Glutamatergic neuron (in vitro differentiated cells): ENCODE data around the gene CALML6. TPM values are rescaled to one million over a fixed set of nuclear protein-coding genes. Genes with fewer than 3 reads are reported as not detected.

Experiments
- DNase-seq: peaks from one replicate; pipeline ENCODE4 v3.0.0; 2022
- H3K27ac Mint-ChIP-seq: one replicate; pipeline ENCODE4 v1.8.0; 2020; ENCODE audit warnings: mild to moderate bottlenecking, mixed read lengths, inconsistent platforms; ENCODE audit not compliant: unreplicated experiment
- H3K27me3 Mint-ChIP-seq: one replicate; pipeline ENCODE4 v1.8.0; 2020; ENCODE audit warnings: mild to moderate bottlenecking, moderate library complexity, mixed read lengths, inconsistent platforms; ENCODE audit not compliant: unreplicated experiment
- H3K36me3 Mint-ChIP-seq: one replicate; pipeline ENCODE4 v1.8.0; 2020; ENCODE audit warnings: mild to moderate bottlenecking, mixed read lengths, inconsistent platforms; ENCODE audit not compliant: unreplicated experiment
- H3K4me1 Mint-ChIP-seq: one replicate; pipeline ENCODE4 v1.8.0; 2020; ENCODE audit warnings: mild to moderate bottlenecking, low read depth, mixed read lengths, inconsistent platforms; ENCODE audit not compliant: unreplicated experiment
- H3K4me3 Mint-ChIP-seq: one replicate; pipeline ENCODE4 v1.8.0; 2020; ENCODE audit warnings: mild to moderate bottlenecking, mixed read lengths, inconsistent platforms; ENCODE audit not compliant: unreplicated experiment
- H3K9me3 Mint-ChIP-seq: one replicate; pipeline ENCODE4 v1.8.0; 2020; ENCODE audit warnings: mild to moderate bottlenecking, moderate library complexity, mixed read lengths, inconsistent platforms; ENCODE audit not compliant: unreplicated experiment
- CTCF ChIP-seq: fragments of 200-600 bp; sonication (generic); IDR thresholded peaks from one replicate; pipeline ENCODE4 v1.5.0; 2021; ENCODE audit not compliant: partially characterized antibody, unreplicated experiment
- total RNA-seq: library from RNA; stranded (reverse); fragmentation: NEBNext Ultra II Directional; extraction: Animal tissue kit (Norgen Biotek cat#: 25700); gene quantifications from one replicate; pipeline ENCODE4 v1.2.1, GENCODE V29; 2021; ENCODE audit not compliant: unreplicated experiment

CALML6 gene
- total RNA-seq, 1 donor from 2014 or later = 5.2 TPM

- H3K27me3 Mint-ChIP-seq = peaks cover 4% of the 10 kb centered on the region
- no peak overlapping the region for H3K27ac Mint-ChIP-seq
- H3K4me3 Mint-ChIP-seq = peak overlapping the region; percentile 30
- TF ChIP-seq CTCF = no peak
- no peaks in the 10 kb centered on the region for H3K36me3 Mint-ChIP-seq
- DNase-seq = peak; percentile 15
- H3K4me1 Mint-ChIP-seq = peaks cover 2% of the 10 kb centered on the region
- peaks cover 2% of the 10 kb centered on the region for H3K9me3 Mint-ChIP-seq
Observed at GRCh38 chr1:1917304-1917976, 2.4 kb downstream of the CALML6 start.

- TF ChIP-seq CTCF = no peak
- H3K27me3 Mint-ChIP-seq = peaks cover 4% of the 10 kb centered on the region
- H3K4me3 Mint-ChIP-seq = no peak overlapping the region
- H3K9me3 Mint-ChIP-seq = peaks cover 2% of the 10 kb centered on the region
- DNase-seq = peak; percentile 24
- H3K36me3 Mint-ChIP-seq = no peaks in the 10 kb centered on the region
- peaks cover 2% of the 10 kb centered on the region for H3K4me1 Mint-ChIP-seq
- H3K27ac Mint-ChIP-seq = no peak overlapping the region
Observed at GRCh38 chr1:1917995-1918900, 3.2 kb downstream of the CALML6 start.

GRCh38 chr1:1918901-1919303 lies 3.8 kb downstream of the CALML6 start, which contains the start of gene TMEM52:
TMEM52 (minus strand) TSS chr1:1919279; CDS start chr1:1919265, 14 bp downstream.
- Mint-ChIP-seq H3K36me3 (no peaks in the 10 kb centered on the region), H3K9me3 (no peaks in the 10 kb centered on the region), H3K4me3 (no peak within 1 kb of the TSS), H3K27ac (no peak within 1 kb of the TSS), H3K4me1 (peaks cover 2% of the 10 kb centered on the region), H3K27me3 (peaks cover under 1% of the 10 kb centered on the region)
- TF ChIP-seq CTCF = no peak
- no peak for DNase-seq

GRCh38 chr1:1919304-1920056 lies 4.4 kb downstream of the CALML6 start:
- Mint-ChIP-seq H3K27me3 (no peaks in the 10 kb centered on the region), H3K9me3 (no peaks in the 10 kb centered on the region), H3K36me3 (no peaks in the 10 kb centered on the region), H3K27ac (no peak overlapping the region), H3K4me1 (peaks cover 2% of the 10 kb centered on the region), H3K4me3 (no peak overlapping the region)
- peak; percentile 100 for DNase-seq
- TF ChIP-seq CTCF = no peak
